Stimulated activated CD8-positive, alpha-beta memory T cell treated with anti-CD3 and anti-CD28 coated beads, Interleukin-2, amount 100 ng/mL, for 48 hours (primary cell): ENCODE results near the gene PABPC1L.

ENCODE experiments used
- DNase-seq, 2 donors: peaks; one replicate each; pipeline ENCODE4 v3.0.0-alpha.2; 2020; ENCODE audit warnings: low read depth in 2 of 2

Gene PABPC1L

DNA sequence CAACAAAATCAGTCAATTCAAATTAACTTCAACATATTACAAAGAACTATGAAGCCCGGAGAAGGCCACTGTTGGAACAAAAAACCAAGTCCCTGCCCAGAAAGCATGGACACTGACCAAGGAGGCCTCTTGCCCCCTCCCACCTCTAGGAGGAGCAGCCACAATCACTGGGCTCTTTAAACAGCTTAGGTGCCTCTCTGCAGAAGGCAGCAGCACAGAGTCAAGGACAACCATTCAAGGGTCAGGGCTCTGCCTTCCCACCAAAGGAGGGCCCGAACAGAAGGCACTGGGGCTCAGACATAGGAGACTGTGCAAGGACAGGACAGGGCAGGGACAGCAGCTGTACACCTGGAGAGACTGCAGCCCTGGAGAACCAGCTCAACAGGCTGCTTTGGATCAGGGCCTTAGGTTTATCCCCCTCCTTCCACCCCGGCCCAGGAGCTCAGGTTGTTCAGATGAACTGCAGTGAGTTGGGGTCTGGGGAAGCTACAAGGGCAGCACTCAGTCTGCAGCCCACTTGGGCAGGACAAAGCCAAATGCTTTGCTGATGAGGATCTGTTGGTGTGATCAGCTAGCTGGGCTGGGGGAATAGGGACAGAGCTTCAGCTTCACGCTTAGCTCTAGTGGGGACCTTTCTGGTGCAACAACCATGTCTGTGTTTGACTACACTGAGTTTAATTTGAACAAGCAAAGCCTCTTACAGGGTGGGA is 32.6 kb downstream of the PABPC1L start:
- DNase-seq: no peak

DNA sequence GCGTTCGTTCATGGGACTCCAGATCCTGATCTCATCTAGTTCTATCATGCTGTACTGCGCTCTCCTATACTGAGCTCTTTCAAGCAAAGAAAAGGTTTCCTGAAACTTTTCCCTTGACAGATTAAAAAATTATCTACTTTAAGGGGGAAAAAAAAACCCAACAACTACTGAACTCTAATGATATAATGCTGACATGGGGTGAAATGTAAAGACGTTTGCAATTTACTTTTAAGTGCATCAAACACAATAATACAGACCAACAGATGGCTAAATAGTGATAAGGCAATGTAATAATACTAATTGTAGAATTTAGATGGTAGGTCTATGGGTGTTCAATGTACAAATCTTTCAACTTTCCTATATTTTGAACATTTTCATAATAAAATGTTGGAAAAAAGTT is 34.0 kb downstream of the PABPC1L start:
- DNase-seq: no peak

DNA sequence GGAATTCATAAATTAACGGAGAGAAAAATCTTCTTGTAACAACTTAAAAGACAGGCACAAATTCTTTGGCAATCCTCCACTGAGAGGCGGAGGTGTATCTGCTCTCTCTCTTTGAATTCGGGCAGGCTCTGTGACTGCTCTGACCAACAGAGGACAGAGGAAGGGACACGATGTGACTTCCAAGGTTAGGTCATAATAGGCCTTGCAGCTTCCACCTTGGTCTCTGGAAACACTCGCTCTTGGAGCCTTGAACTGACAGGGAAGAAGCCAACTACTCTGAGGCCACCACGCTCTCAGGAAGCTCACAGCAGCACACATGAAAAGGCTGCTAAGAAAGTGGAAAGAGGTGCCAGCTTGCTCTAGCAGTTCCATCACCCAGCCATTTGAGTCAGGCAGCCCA is 35.4 kb downstream of the PABPC1L start:
- DNase-seq: no peak

DNA sequence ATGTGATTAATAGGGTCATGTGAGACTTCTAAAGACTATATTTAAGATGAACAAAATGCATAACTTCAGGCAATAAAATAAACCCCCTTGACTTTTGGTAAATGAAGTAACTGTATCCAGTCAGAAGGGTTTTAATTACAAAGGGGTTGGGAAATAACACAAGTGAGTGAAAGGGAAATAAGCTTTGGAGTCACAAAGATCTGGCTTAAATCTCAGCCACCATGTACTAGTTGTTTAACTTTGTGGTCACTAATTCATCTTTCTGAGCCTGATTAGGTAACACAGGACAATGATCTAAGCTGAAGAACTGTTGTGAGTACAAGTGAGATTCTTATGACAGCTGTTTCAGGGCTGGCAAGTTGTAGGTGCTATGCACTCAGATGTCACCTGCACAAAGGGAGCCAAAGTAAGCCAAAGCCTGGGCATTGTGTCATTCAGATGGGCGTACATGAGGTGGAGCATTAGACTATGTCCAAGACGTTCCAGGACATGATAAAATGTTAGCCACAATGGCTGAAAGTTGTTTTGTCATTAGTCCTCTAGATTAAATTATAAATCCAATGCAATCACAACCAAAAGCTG is 36.5 kb downstream of the PABPC1L start:
- DNase-seq: no peak

DNA sequence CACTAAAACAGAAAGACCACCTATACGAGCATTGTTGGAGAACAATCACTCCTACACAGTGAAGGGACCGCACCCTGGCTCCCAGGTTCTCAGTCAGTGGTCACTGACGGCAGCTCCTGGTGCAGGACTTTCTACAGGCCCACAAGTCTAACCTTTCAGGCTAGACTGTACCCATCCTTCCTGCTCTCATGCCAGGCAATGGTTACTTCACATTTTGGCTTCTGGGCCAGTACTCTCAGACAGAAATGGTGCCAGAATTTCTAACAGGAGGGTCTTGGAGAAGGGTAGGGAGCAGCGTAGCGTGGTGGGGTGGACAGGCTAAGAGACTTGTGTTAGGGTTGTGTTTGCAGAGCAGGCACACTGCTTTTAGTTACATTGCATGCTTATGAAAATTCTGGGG is 38.2 kb downstream of the PABPC1L start:
- no peak for DNase-seq

DNA sequence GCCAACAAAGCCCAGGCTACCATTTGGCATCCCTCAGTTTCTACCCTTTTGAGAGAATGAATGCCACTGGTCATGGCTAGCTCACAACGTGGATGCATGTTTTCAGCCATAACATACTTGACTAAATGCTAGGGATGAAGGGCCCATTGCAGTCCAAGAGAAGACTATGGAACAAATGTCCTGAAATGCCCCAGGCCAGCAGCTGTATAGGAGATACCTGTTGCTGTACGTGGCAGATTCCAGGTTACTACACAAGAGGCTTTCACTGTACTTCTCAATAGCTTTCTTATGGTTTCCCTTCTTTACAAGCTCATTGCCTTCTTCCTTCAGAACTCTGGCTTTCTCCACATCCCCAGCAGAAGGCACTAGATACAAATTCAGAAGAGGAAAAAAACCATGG is 38.7 kb downstream of the PABPC1L start:
- no peak for DNase-seq

DNA sequence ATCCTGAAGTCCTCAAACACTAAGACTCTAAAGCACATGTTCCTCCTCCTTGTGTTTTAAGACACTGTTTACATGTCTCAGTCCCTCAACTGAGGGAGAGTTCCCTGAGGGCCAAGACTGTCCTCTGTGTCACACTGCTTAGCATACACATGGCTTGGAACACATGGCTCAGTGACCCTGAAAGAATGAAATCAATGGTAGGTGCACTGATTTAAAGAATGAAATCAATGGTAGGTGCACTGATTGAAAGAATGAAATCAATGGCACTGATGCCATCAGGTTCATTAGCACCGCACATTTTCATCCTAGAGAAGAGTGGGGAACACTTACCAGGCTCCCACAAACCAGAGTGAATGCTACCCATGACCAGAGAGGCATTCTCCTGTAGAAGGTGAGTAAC is 40.5 kb downstream of the PABPC1L start:
- DNase-seq: no peak

DNA sequence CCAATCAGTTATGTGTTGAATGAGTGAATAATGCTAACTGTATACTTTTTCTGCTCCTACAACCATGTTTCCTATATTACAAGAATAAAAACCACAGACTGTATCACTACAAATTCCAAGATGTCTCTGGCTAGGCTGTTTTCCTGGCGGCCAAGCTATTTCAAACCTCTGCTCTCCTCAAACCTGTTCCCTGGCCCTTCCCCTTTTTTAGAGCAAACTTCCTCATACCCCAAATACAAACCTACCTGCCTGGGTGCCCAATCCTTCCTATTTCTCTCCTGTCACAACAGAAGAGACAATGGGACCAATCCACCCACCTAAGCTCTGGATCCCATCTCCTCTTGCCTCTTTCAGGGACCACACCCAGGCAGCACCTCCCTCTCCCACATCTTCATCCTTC is 42.9 kb downstream of the PABPC1L start:
- no peak for DNase-seq

DNA sequence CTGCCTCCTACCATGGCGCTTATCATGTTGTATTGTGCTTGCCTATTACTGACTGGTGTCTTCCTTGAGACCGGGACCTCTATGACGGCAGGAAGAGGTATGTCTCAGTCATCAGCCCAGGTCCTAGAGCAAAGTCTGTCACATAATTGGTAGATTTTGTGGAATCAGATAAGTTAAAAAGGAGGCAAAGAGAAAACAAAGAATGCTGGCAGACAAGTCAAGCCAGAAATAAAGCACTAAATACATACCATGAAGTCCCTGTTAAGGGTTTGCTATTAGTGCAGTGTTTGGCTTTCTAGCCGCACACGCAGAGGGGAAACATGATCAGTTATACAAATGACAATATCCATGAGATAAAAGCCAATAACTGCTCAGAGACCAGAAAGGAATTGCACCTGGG is 44.4 kb downstream of the PABPC1L start:
- no peak for DNase-seq

DNA sequence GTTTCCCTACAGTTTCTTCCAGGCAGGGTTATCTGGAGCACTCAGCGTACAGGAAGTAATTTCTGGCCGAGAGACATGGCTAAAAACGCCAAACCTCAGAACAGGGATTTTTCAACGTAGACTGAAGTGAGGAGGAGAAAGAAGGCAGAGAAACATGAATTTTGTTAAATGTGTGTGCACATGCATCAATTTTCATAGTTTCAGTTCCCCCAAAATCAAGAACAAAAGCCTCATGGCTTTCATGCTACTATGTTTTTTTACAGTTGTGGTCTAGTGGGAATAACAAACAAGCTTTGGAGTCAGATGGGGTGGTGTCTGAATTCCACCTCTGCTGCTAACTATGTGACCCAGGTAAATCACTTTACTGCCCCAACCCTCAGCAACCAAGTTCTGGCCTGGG is 45.4 kb downstream of the PABPC1L start:
- DNase-seq: no peak

DNA sequence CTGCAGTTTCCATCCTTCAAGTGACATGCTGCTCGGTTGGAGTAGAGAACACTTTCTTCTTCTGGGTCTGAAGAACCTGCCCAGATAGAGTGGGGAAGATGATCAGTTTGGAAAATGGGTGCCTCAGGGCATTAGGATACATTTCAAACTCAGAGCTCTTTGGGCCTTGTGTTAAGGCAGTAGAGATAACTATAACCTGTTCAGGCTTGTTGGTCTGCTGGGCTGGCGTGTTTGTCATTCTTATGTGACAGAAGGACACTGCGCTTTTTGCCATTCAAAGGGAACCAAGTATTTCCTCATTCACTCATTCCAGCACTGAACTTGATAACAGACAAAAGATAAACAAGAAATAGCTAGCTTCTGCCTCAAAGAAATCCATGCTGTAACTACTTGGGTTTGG is 46.5 kb downstream of the PABPC1L start:
- no peak for DNase-seq

DNA sequence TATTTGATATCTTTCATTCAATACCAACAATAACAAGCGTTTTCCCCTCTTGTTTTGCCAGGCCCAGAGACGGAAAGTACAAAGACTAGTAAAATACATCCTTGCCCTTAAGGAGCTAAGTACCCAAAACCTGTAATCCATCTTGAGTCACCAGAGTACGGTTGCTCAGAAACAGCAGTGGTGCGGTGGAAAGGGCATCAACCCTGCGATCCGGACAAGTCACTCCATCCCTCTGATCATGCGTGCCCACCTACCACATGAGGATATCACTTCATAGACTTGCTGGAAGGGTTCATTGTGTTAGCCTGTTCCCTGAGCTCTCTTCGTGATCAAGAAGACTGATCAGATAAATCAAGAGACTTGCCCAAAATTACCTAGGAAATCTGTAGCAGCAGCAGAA is 48.4 kb downstream of the PABPC1L start:
- no peak for DNase-seq

DNA sequence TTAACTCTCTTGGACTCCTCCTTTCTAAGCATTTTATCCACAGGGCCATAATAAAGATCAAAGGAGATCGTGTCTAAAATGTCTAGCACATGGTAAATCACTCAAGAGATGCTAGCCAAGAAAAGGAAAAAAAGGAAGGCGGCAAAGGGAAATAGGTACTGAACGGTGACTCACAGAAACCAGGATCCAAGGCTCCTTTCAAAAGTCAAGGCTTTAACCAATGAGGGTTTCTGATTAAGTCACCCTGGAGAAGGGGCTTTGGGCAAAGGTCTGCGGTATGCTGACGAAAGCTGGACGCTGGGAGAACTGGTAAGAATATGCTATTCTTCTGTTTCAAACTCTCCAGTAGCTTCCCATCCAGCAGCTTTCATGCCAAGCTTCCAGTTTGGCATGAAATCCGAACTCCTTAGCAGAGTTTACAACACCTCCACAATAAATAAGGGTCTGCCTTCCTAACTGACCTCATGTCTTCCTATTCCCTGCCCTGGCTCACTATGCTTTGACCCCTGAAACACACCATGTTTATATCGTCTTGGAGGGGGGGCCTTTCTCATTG is 49.3 kb downstream of the PABPC1L start:
- no peak for DNase-seq

DNA sequence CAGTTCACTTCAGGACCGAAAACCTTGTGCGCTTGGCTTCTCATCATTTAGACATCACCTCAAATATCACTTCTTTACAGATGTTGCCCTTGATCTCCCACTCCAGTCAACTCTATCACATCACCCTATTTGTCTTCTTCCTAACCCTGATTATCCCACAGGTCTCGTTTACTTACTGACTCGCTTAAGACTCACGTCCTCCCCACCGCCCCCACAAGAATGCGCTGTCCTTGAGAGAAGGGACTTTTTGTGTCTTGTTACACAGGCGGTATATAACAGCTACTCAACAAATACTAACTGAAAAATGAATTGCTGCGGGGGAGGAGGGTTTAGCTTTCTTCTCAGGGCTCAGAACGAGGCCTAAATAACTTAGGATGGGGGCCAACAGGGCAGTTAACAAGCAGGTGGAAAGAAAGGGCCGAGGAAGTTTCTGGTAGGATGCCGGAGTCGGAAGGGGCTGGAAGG is 49.8 kb downstream of the PABPC1L start:
- peak; percentile 40 to 59 for DNase-seq

DNA sequence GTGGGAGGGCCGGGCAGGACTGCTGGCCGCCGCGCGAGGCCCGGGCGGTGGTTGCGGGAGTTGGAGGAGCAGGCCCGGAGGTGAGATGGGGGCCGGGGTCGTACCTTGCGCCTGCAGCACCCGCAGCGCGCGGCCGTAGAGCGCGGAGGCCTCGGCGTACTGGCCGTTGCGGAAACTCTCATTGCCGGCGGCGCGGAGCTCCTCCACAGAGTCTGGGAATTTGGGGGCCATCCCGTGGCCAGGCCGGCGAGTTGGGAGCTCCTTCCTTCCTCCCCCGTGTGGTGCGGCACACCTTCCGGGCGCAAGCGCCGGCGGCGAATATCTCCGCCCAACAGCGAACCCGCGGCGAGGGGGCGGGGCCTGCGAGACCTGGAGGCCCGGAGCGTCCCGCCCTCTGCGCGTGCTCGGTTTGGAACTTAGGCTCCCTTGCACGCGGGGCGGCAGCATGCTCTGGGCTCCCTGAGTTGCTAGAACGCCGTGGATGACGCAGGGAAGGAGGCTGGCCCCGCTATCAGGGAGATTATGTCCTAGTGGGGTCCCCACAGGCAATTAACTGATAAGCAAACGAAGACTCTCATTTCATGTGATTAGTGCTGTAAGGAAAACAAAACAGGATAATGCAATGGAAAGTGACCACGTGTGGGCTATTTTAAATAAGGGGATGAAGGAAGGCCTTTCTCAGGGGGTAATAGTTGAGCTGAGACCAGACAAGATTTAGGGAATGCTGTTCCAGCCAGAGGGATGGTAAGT is 50.4 kb downstream of the PABPC1L start, which contains the start of gene TOMM34:
Gene TOMM34, minus strand, starts transcription at position 295 of the 750 bp plus-strand sequence. Its CDS starts 64 bp downstream, at position 231.
- peak; percentile 95 to 99 for DNase-seq

DNA sequence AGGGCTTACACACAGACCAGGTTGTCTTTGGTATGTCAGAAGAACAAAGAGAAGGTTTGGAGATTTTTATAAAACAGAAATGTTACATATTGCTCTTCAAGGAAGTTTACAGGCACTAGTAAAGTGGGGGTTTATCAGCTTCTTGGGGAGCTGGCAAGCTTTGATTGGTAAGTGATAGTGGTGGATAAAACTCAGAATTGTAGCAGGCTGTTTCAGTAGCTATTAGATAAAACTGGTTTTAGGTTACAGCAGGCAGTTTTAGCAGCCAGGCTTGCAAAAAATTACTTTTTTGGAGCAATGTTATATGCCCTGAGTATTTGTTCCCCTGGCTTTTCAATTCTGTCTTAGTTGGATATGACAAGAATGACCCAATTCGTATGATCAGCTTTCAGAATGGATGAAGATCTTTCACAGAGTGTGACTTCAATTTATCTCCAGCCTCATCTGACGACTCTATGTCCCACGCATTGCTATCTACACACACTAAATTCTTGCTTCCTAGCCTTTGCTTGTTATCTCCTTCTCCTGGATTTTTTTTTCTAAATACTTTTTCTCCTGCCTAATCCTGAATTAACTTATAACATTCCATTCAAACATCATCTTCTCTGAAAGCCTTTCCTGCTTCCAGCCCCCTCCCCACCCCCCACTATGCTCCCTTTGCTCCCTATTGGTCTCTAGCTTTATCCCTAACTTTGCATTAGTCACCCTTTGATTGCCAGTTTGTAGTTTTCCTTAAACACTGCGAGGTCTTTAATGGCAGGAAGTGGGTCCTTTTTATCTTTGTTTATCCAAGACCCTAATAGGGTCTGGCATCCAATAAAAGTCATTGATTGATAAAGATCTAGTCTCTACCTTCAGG is 51.4 kb downstream of the PABPC1L start:
- DNase-seq: no peak

DNA sequence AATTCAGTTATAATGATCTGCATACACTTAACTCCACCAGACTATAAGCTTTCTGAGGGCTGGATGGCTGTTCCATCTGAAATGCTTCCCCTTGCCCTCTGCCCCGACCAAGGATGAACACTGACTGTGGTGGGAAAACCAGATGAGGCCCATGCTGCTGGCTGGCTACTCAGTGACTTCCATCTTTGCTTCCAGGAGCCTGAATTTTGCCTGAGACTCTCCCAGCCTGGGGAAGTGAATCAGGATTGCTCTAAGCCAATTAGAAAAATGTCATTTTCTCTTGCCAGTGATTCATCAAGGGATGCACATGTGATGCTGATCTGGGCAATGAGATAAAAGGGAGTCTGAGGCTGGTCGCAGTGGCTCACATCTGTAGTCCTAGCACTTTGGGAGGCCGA is 52.0 kb downstream of the PABPC1L start:
- no peak for DNase-seq

DNA sequence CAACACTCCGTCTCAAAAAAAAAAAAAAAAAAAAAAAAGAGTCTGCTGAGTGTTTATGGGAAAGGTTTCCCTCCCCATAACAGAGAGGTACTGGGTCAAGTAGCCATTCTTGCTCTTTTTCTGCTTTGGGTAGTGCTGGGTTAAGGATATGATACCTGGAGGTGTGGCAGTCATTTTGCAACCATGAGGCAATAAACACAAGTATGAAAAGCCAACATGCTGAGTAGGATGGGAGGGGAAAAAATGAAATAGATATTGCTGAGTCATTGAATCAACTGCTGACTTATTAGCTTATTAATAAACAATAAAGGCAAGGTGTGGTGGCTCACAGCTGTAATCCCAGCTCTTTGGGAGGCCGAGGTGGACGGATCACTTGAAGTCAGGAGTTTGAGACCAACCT is 52.6 kb downstream of the PABPC1L start:
- DNase-seq: no peak

DNA sequence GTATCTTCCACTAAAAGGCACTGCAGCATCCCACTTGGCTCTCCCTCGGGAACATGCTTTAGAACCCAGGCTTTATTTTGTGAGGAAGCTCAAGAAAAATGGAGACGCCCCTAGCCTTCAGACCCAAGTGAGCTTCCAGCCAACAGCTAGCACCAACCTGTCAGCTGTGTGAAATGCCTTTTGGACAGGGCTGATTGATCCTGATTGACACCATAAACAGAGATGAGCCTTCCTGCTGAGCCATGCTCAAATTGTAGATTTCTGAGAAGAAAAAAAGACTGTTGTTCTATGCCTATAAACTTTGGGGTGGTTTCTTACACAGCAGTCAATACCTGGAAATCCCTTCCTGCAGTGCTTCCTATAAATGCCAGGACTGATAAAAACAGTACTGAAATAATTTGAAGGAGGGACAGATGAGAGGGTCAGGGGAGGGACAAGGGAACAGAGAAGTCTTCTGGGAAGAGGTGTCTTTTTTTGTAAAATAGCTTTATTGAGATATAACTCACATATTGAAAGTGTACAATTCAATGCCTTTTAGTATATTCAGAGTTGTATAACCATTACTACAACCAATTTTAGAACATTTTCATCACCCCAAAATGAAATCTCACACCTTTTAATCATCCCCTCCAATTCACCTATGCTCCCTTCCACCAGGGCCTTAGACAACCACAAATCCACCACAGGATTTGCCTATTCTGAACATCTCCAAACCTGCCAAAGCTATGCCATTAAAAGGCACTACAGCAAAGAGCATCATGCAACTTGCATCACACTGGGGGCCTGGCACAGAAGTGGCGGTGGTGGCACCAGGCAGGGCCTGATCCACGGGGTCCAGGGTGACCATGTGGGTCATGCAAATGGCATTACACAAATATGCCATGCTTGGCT is 53.7 kb downstream of the PABPC1L start:
- no peak for DNase-seq

DNA sequence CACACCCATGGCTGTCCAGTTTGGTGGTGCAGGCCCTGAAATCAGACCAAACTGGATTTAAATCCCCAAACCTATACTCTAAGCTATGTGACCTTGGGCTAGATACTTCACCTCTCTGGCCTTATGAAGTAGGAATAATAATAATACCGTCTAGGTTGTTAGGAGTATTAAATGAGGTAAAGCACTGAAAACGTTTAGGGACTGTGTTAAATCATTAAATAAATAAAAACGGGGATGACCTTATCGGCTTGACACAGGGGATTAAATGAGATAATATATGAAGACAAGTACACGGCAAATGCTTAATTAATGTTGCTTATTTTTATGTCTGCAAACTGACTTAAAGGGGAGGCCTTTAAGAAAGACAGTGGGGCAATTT is 55.8 kb downstream of the PABPC1L start:
- DNase-seq: no peak
